ENCODE data around the gene STON2.

Gene STON2

DNA sequence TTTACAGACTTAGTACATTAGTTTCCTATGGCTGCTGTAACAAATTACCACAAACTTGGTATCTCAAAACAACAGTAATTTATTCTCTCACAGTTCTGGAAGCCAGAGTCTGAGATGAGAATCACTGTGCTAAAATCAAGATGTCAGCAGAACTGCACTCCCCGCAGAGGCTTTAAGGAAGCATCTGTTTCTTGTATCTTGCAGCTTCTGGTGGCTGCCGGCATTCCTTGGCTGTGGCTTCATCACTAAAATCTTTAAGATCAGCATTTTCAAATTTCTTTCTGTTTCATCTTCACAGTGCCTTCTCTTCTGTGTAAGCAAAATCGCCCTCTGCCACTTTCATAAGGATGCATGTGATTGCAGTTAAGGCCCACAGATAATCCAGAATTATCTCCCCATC lies 9.4 kb downstream of the STON2 start:
- no peaks in the 10 kb centered on the region for H3K27me3 ChIP-seq (ENCODE audit: low read length)
- no peaks in the 10 kb centered on the region for H3K9me2 ChIP-seq (replicated peaks; ENCODE audit: insufficient read depth, low read length)
- no peaks in the 10 kb centered on the region for H4K20me1 ChIP-seq (ENCODE audit: low read depth, low read length)
- H2AFZ ChIP-seq (ENCODE audit: low read depth, low read length, severe bottlenecking) = no peak overlapping the region
- H3K9ac ChIP-seq (ENCODE audit: low read length) = no peak overlapping the region
- H3K4me2 ChIP-seq (ENCODE audit: low read depth, low read length, poor library complexity, severe bottlenecking) = no peak overlapping the region
- no peak overlapping the region for H3K27ac ChIP-seq (ENCODE audit: low read depth, low read length)
- H3K79me2 ChIP-seq (ENCODE audit: insufficient read depth, low read length) = no peaks in the 10 kb centered on the region
- no peaks in the 10 kb centered on the region for H3K9me3 ChIP-seq (ENCODE audit: insufficient read depth, low read length)
- no peaks in the 10 kb centered on the region for H3K36me3 ChIP-seq (ENCODE audit: low read length)
- H3F3A ChIP-seq (ENCODE audit: insufficient read depth) = no peaks in the 10 kb centered on the region
- H3K4me3 ChIP-seq (ENCODE audit: insufficient read depth, low read length, poor library complexity, severe bottlenecking) = no peak overlapping the region
- TF ChIP-seq, protein P1, sequence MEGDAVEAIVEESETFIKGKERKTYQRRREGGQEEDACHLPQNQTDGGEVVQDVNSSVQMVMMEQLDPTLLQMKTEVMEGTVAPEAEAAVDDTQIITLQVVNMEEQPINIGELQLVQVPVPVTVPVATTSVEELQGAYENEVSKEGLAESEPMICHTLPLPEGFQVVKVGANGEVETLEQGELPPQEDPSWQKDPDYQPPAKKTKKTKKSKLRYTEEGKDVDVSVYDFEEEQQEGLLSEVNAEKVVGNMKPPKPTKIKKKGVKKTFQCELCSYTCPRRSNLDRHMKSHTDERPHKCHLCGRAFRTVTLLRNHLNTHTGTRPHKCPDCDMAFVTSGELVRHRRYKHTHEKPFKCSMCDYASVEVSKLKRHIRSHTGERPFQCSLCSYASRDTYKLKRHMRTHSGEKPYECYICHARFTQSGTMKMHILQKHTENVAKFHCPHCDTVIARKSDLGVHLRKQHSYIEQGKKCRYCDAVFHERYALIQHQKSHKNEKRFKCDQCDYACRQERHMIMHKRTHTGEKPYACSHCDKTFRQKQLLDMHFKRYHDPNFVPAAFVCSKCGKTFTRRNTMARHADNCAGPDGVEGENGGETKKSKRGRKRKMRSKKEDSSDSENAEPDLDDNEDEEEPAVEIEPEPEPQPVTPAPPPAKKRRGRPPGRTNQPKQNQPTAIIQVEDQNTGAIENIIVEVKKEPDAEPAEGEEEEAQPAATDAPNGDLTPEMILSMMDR (IDR thresholded peaks at IDR 0.05; ENCODE audit: insufficient read depth, low read length, poor library complexity, severe bottlenecking) = no peak
- no peak for TF ChIP-seq EZH2phosphoT487 (conservative IDR thresholded peaks at IDR 0.05; ENCODE audit: low read length)

DNA sequence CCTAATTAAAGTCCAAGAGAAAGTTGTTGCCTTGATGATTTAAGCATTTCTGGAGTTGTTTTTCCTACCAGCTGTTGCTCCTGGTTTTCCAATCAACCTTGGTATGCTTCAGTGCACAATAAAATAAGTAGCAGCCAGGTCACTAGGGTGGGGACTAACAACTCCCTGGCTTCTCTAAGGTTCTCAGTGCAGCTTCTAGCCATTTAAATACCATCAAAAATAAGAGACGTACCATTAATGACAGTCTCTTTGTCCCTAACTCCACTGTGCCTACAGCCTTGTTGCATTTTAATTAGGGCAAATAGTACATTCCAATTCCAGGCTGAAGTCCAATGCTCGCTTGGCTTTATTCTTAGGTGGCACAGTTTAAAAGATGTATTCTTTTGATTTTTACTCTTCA lies 11.8 kb downstream of the STON2 start:
- H3K27ac ChIP-seq (ENCODE audit: low read depth, low read length) = no peak overlapping the region
- H2AFZ ChIP-seq (ENCODE audit: low read depth, low read length, severe bottlenecking) = no peak overlapping the region
- H3F3A ChIP-seq (ENCODE audit: insufficient read depth) = no peaks in the 10 kb centered on the region
- TF ChIP-seq, protein P1 (IDR thresholded peaks at IDR 0.05; ENCODE audit: insufficient read depth, low read length, poor library complexity, severe bottlenecking) = no peak
- no peaks in the 10 kb centered on the region for H3K27me3 ChIP-seq (ENCODE audit: low read length)
- no peaks in the 10 kb centered on the region for H3K79me2 ChIP-seq (ENCODE audit: insufficient read depth, low read length)
- H3K4me3 ChIP-seq (ENCODE audit: insufficient read depth, low read length, poor library complexity, severe bottlenecking) = no peak overlapping the region
- H4K20me1 ChIP-seq (ENCODE audit: low read depth, low read length) = no peaks in the 10 kb centered on the region
- H3K9ac ChIP-seq (ENCODE audit: low read length) = no peak overlapping the region
- H3K9me3 ChIP-seq (ENCODE audit: insufficient read depth, low read length) = no peaks in the 10 kb centered on the region
- no peak overlapping the region for H3K4me2 ChIP-seq (ENCODE audit: low read depth, low read length, poor library complexity, severe bottlenecking)
- H3K36me3 ChIP-seq (ENCODE audit: low read length) = no peaks in the 10 kb centered on the region
- no peaks in the 10 kb centered on the region for H3K9me2 ChIP-seq (replicated peaks; ENCODE audit: insufficient read depth, low read length)

DNA sequence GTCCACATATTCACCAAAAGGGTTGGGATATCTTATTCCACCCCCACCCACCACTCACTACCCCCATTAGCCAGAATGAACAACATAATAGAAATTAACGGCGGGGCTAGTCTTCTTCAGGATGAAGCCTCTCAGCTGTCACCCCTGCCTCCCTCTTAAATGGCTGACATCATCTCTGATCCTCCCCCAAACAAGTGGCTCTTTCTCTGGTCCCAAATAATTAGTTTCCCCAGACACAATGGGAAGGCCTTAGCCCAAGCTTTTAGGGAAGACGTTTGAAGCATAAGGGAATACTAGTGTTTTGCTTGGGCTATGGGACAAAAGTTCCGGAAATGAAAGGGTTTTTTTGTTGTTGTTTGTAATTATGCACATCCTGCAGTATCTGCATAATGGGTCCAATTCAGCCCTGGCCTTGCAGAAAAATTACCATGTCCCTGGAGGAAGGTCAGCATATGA lies 13.8 kb downstream of the STON2 start:
- TF ChIP-seq, protein P1 (IDR thresholded peaks at IDR 0.05; ENCODE audit: insufficient read depth, low read length, poor library complexity, severe bottlenecking) = no peak
- TF ChIP-seq EZH2phosphoT487 (conservative IDR thresholded peaks at IDR 0.05; ENCODE audit: low read length) = no peak
- Histone ChIP-seq H3K79me2 (ENCODE audit: insufficient read depth, low read length) (no peaks in the 10 kb centered on the region), H4K20me1 (ENCODE audit: low read depth, low read length) (no peaks in the 10 kb centered on the region), H3K4me2 (ENCODE audit: low read depth, low read length, poor library complexity, severe bottlenecking) (no peak overlapping the region), H3F3A (ENCODE audit: insufficient read depth) (no peaks in the 10 kb centered on the region), H3K9ac (ENCODE audit: low read length) (no peak overlapping the region), H3K27me3 (ENCODE audit: low read length) (no peaks in the 10 kb centered on the region), H3K27ac (ENCODE audit: low read depth, low read length) (no peak overlapping the region), H3K4me3 (ENCODE audit: insufficient read depth, low read length, poor library complexity, severe bottlenecking) (no peak overlapping the region), H3K9me3 (ENCODE audit: insufficient read depth, low read length) (no peaks in the 10 kb centered on the region), H3K36me3 (ENCODE audit: low read length) (no peaks in the 10 kb centered on the region), H2AFZ (ENCODE audit: low read depth, low read length, severe bottlenecking) (no peak overlapping the region), H3K9me2 (replicated peaks; ENCODE audit: insufficient read depth, low read length) (no peaks in the 10 kb centered on the region)
